CD4-positive, alpha-beta T cell treated with Interleukin-4 for 1 hour (primary cell): ENCODE data around the gene DNAH14.
A peak's percentile ranks its signal among the peaks of the same experiment; 100 is the strongest.

Source experiments
- DNase-seq, 2 donors: peaks; one replicate each; pipeline ENCODE4 v3.0.0-alpha.2; 2020 to 2022

The DNAH14 gene

GRCh38 chr1:225412321-225412720 lies 482.8 kb downstream of the DNAH14 start:
- no peak for DNase-seq

- DNase-seq, result no peak
Observed at GRCh38 chr1:225412803-225413351, 483.4 kb downstream of the DNAH14 start.

GRCh38 chr1:225413708-225414375 lies 484.4 kb downstream of the DNAH14 start:
- no peak for DNase-seq

- DNase-seq, result no peak
Observed at GRCh38 chr1:225415307-225415706, 485.8 kb downstream of the DNAH14 start.

- DNase-seq, result no peak
Observed at GRCh38 chr1:225415967-225416745, 486.7 kb downstream of the DNAH14 start.

- DNase-seq, result no peak
Observed at GRCh38 chr1:225418059-225418458, 488.6 kb downstream of the DNAH14 start.

GRCh38 chr1:225418598-225418997 lies 489.1 kb downstream of the DNAH14 start:
- no peak for DNase-seq

- DNase-seq, result no peak
Observed at GRCh38 chr1:225422031-225422605, 492.6 kb downstream of the DNAH14 start.

- no peak for DNase-seq
Observed at GRCh38 chr1:225422795-225423517, 493.5 kb downstream of the DNAH14 start.

GRCh38 chr1:225423518-225423855 lies 494.0 kb downstream of the DNAH14 start:
- no peak for DNase-seq

- DNase-seq, result no peak
Observed at GRCh38 chr1:225424562-225425200, 495.2 kb downstream of the DNAH14 start.

GRCh38 chr1:225425201-225425786 lies 495.8 kb downstream of the DNAH14 start:
- DNase-seq, result no peak

GRCh38 chr1:225426395-225427234 lies 497.1 kb downstream of the DNAH14 start:
- DNase-seq, result peak; percentile 35 to 46

- DNase-seq, result no peak
Observed at GRCh38 chr1:225427235-225428067, 498.0 kb downstream of the DNAH14 start, which contains the start of gene LBR. TSS of gene LBR (minus strand) at chr1:225428038. CDS start at chr1:225424075, 3,963 bp downstream.

GRCh38 chr1:225428068-225428880 lies 498.8 kb downstream of the DNAH14 start:
- DNase-seq, result peak; percentile 92 to 94

- no peak for DNase-seq
Observed at GRCh38 chr1:225428881-225429455, 499.5 kb downstream of the DNAH14 start.

GRCh38 chr1:225430301-225430700 lies 500.8 kb downstream of the DNAH14 start:
- DNase-seq, result no peak

- DNase-seq, result no peak
Observed at GRCh38 chr1:225431081-225431863, 501.8 kb downstream of the DNAH14 start.
